ENCODE results near the gene SMAGP.
"Not testable (repeated sequence)": the region's sequence is repeated elsewhere in the genome, so short reads cannot be mapped to it uniquely, and the experiment has no call there.

SMAGP gene

DNA sequence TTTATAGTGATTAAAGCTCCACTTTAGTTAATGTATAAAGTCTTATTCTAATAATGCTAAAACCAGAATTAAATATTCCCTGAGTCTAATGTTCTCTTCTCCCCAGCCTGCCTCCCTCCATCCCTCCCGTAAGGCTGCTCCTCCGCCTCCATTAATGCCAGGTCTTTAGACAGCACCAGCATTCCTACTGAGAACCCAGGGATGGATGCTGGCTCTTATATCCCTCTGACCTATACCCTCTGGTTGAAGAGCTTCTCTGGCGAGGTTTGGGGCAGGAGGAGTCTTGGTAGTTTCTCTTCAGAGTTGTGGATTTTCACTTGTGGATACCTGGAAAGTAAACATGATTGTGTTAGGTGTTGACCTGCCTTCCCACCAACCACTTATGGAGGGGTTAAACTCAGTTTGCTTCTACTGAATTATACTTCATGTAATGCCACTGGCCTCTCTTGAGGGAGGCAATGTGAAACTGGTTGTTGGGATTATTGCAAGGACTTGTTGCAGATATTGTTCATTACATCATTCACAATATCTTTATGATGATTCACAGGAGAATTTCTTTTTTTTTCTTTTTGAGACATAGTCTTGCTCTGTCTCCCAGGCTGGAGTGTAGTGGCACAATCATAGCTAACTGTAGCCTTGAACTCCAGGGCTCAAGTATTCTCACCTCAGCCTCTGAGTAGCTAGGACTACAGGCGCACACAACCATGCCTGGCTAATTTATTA lies 11.1 kb upstream of the SMAGP start:
- Histone ChIP-seq H3K4me2 (ENCODE audit: low read depth, low read length, poor library complexity, severe bottlenecking) (no peak overlapping the region), H3K27ac (ENCODE audit: low read depth, low read length) (no peak overlapping the region), H3K27me3 (ENCODE audit: low read length) (no peaks in the 10 kb centered on the region), H3K9ac (ENCODE audit: low read length) (no peak overlapping the region), H2AFZ (ENCODE audit: low read depth, low read length, severe bottlenecking) (no peak overlapping the region), H3K4me3 (ENCODE audit: insufficient read depth, low read length, poor library complexity, severe bottlenecking) (no peak overlapping the region), H3F3A (ENCODE audit: insufficient read depth) (no peaks in the 10 kb centered on the region), H3K36me3 (ENCODE audit: low read length) (no peaks in the 10 kb centered on the region), H3K79me2 (ENCODE audit: insufficient read depth, low read length) (no peaks in the 10 kb centered on the region), H3K9me2 (replicated peaks; ENCODE audit: insufficient read depth, low read length) (no peaks in the 10 kb centered on the region), H3K9me3 (ENCODE audit: insufficient read depth, low read length) (no peaks in the 10 kb centered on the region), H4K20me1 (ENCODE audit: low read depth, low read length) (no peaks in the 10 kb centered on the region)
- TF ChIP-seq EZH2phosphoT487 (conservative IDR thresholded peaks at IDR 0.05; ENCODE audit: low read length): no peak
- TF ChIP-seq, protein P1, sequence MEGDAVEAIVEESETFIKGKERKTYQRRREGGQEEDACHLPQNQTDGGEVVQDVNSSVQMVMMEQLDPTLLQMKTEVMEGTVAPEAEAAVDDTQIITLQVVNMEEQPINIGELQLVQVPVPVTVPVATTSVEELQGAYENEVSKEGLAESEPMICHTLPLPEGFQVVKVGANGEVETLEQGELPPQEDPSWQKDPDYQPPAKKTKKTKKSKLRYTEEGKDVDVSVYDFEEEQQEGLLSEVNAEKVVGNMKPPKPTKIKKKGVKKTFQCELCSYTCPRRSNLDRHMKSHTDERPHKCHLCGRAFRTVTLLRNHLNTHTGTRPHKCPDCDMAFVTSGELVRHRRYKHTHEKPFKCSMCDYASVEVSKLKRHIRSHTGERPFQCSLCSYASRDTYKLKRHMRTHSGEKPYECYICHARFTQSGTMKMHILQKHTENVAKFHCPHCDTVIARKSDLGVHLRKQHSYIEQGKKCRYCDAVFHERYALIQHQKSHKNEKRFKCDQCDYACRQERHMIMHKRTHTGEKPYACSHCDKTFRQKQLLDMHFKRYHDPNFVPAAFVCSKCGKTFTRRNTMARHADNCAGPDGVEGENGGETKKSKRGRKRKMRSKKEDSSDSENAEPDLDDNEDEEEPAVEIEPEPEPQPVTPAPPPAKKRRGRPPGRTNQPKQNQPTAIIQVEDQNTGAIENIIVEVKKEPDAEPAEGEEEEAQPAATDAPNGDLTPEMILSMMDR (IDR thresholded peaks at IDR 0.05; ENCODE audit: insufficient read depth, low read length, poor library complexity, severe bottlenecking): no peak

- H3K36me3 ChIP-seq (ENCODE audit: low read length): no peaks in the 10 kb centered on the region
- no peaks in the 10 kb centered on the region for H3K79me2 ChIP-seq (ENCODE audit: insufficient read depth, low read length)
- no peak overlapping the region for H3K4me2 ChIP-seq (ENCODE audit: low read depth, low read length, poor library complexity, severe bottlenecking)
- H4K20me1 ChIP-seq (ENCODE audit: low read depth, low read length): no peaks in the 10 kb centered on the region
- H3K9me3 ChIP-seq (ENCODE audit: insufficient read depth, low read length): no peaks in the 10 kb centered on the region
- no peaks in the 10 kb centered on the region for H3K9me2 ChIP-seq (replicated peaks; ENCODE audit: insufficient read depth, low read length)
- H3K27ac ChIP-seq (ENCODE audit: low read depth, low read length): no peak overlapping the region
- no peak overlapping the region for H3K4me3 ChIP-seq (ENCODE audit: insufficient read depth, low read length, poor library complexity, severe bottlenecking)
- no peaks in the 10 kb centered on the region for H3F3A ChIP-seq (ENCODE audit: insufficient read depth)
- no peak for TF ChIP-seq EZH2phosphoT487 (conservative IDR thresholded peaks at IDR 0.05; ENCODE audit: low read length)
- TF ChIP-seq, protein P1 (IDR thresholded peaks at IDR 0.05; ENCODE audit: insufficient read depth, low read length, poor library complexity, severe bottlenecking): no peak
- H3K27me3 ChIP-seq (ENCODE audit: low read length): no peaks in the 10 kb centered on the region
- H2AFZ ChIP-seq (ENCODE audit: low read depth, low read length, severe bottlenecking): no peak overlapping the region
- no peak overlapping the region for H3K9ac ChIP-seq (ENCODE audit: low read length)
Observed at GRCh38 chr12:51275088-51275487, 4.9 kb upstream of the SMAGP start.

DNA sequence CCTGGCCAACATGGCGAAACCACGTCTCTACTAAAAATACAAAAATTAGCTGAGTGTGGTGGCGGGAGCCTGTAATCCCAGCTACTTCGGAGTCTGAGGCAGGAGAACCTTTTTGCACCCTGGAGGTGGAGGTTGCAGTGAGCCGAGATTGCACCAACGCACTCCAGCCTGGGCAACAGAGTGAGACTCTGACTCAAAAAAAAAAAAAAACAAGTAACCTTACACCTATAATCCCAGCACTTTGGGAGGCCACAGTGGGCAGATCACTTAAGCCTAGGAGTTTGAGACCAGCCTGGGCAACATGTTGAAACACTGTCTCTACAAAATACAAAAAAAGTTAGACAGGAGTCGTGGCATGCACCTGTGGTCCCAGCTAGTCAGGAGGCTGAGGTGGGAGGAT lies 2.6 kb upstream of the SMAGP start:
- H3K9me3 ChIP-seq (ENCODE audit: insufficient read depth, low read length); H3F3A ChIP-seq (ENCODE audit: insufficient read depth); H2AFZ ChIP-seq (ENCODE audit: low read depth, low read length, severe bottlenecking): not testable (repeated sequence)

GRCh38 chr12:51270951-51271518 lies 820 bp upstream of the SMAGP start:
- H3F3A ChIP-seq (ENCODE audit: insufficient read depth): no peaks in the 10 kb centered on the region
- TF ChIP-seq, protein P1 (IDR thresholded peaks at IDR 0.05; ENCODE audit: insufficient read depth, low read length, poor library complexity, severe bottlenecking): no peak
- TF ChIP-seq EZH2phosphoT487 (conservative IDR thresholded peaks at IDR 0.05; ENCODE audit: low read length): no peak
- H3K9me3 ChIP-seq (ENCODE audit: insufficient read depth, low read length): no peaks in the 10 kb centered on the region
- H3K9me2 ChIP-seq (replicated peaks; ENCODE audit: insufficient read depth, low read length): no peaks in the 10 kb centered on the region
- no peaks in the 10 kb centered on the region for H4K20me1 ChIP-seq (ENCODE audit: low read depth, low read length)
- no peaks in the 10 kb centered on the region for H3K36me3 ChIP-seq (ENCODE audit: low read length)
- peak overlapping the region; percentile 58 for H3K4me3 ChIP-seq (ENCODE audit: insufficient read depth, low read length, poor library complexity, severe bottlenecking)
- no peak overlapping the region for H2AFZ ChIP-seq (ENCODE audit: low read depth, low read length, severe bottlenecking)
- H3K79me2 ChIP-seq (ENCODE audit: insufficient read depth, low read length): no peaks in the 10 kb centered on the region
- H3K9ac ChIP-seq (ENCODE audit: low read length): peak overlapping the region; percentile 39; the same call in 1 of the 2 replicates
- no peaks in the 10 kb centered on the region for H3K27me3 ChIP-seq (ENCODE audit: low read length)
- H3K4me2 ChIP-seq (ENCODE audit: low read depth, low read length, poor library complexity, severe bottlenecking): peak overlapping the region; percentile 82
- H3K27ac ChIP-seq (ENCODE audit: low read depth, low read length): no peak overlapping the region

More for the DNA sequence above, 2.6 kb upstream of the SMAGP start:
- H3K27ac ChIP-seq (ENCODE audit: low read depth, low read length); H3K9ac ChIP-seq (ENCODE audit: low read length); H3K79me2 ChIP-seq (ENCODE audit: insufficient read depth, low read length); H4K20me1 ChIP-seq (ENCODE audit: low read depth, low read length); H3K4me2 ChIP-seq (ENCODE audit: low read depth, low read length, poor library complexity, severe bottlenecking); H3K4me3 ChIP-seq (ENCODE audit: insufficient read depth, low read length, poor library complexity, severe bottlenecking); H3K27me3 ChIP-seq (ENCODE audit: low read length); H3K9me2 ChIP-seq (replicated peaks; ENCODE audit: insufficient read depth, low read length); H3K36me3 ChIP-seq (ENCODE audit: low read length): not testable (repeated sequence)
